MCF 10A (cell line): ENCODE results near the gene REXO4. TPM values are rescaled to one million over a fixed set of nuclear protein-coding genes. Genes with fewer than 3 reads are reported as not detected.

Source experiments
- BruUV-seq: library from RNA; stranded (reverse); fragments of 400-500 nt; replicated peaks from 2 replicates; lab custom pipeline; 2021; lab: Mats Ljungman, UMichigan
- CTCF ChIA-PET: fragments of 300-600 bp; sonication (Branson Sonifier 250); formaldehyde crosslinking; extraction: SDS; loops from one replicate; lab custom pipeline; 2021; ENCODE audit warnings: antibody characterized with exemption, inconsistent platforms; lab: Yijun Ruan, JAX
- POLR2A ChIA-PET: fragments of 300-600, 350-650 bp; sonication (Branson Sonifier 250); formaldehyde crosslinking; extraction: SDS; loops from one replicate; lab custom pipeline; 2020; ENCODE audit warnings: antibody characterized with exemption, inconsistent platforms; lab: Yijun Ruan, JAX
- DNase-seq: peaks from one replicate; pipeline ENCODE4 v3.0.0-alpha.2; 2018; ENCODE audit not compliant: unreplicated experiment
- H3K27ac Mint-ChIP-seq: one replicate; pipeline ENCODE4 v1.8.0; 2022; ENCODE audit warnings: mild to moderate bottlenecking, low read depth, mixed read lengths; ENCODE audit not compliant: unreplicated experiment
- H3K27me3 Mint-ChIP-seq: one replicate; pipeline ENCODE4 v1.8.0; 2022; ENCODE audit warnings: mixed read lengths; ENCODE audit not compliant: insufficient read depth, unreplicated experiment
- H3K36me3 Mint-ChIP-seq: one replicate; pipeline ENCODE4 v1.8.0; 2022; ENCODE audit warnings: mild to moderate bottlenecking, moderate library complexity, mixed read lengths; ENCODE audit not compliant: insufficient read depth, unreplicated experiment
- H3K4me1 Mint-ChIP-seq: one replicate; pipeline ENCODE4 v1.8.0; 2022; ENCODE audit warnings: mixed read lengths; ENCODE audit not compliant: insufficient read depth, unreplicated experiment
- H3K4me3 Mint-ChIP-seq: one replicate; pipeline ENCODE4 v1.8.0; 2022; ENCODE audit warnings: mild to moderate bottlenecking, moderate library complexity, mixed read lengths; ENCODE audit not compliant: unreplicated experiment
- H3K9me3 Mint-ChIP-seq: one replicate; pipeline ENCODE4 v1.8.0; 2022; ENCODE audit warnings: mixed read lengths; ENCODE audit not compliant: unreplicated experiment
- CTCF ChIP-seq: fragments of 200-600 bp; IDR thresholded peaks from one replicate; pipeline ENCODE4 v1.8.0; 2022; ENCODE audit warnings: antibody characterized with exemption, mild to moderate bottlenecking; ENCODE audit not compliant: unreplicated experiment
- intact Hi-C: fragments of 100-400 bp; cut with micrococcal nuclease; formaldehyde crosslinking; loops from 2 replicates; pipeline ENCODE4 v1.14.1; 2022
- total RNA-seq: library from RNA; stranded (reverse); gene quantifications from 2 replicates; pipeline ENCODE4 v1.2.3, GENCODE V29; 2022

REXO4 gene
- total RNA-seq, 1 experiment from 2014 or later = 38.1 TPM

GRCh38 chr9:133463864-133464615, 46.2 kb upstream of the REXO4 start:
- Mint-ChIP-seq H3K36me3 (no peaks in the 10 kb centered on the region), H3K4me1 (no peaks in the 10 kb centered on the region), H3K9me3 (no peaks in the 10 kb centered on the region), H3K27ac (no peak overlapping the region), H3K27me3 (no peaks in the 10 kb centered on the region), H3K4me3 (no peak overlapping the region)
- CTCF ChIA-PET = interaction anchor here (0.6 to 1.2 kb wide), 2 partner anchors 22 to 68 kb away, joined by 3 read pairs; no protein-coding TSS in a partner anchor
- intact Hi-C loops = no loop called here
- POLR2A ChIA-PET = no interaction called here
- TF ChIP-seq CTCF = no peak
- BruUV-seq = no TSS peak
- DNase-seq = no peak

GRCh38 chr9:133463234-133463863, 45.5 kb upstream of the REXO4 start:
- Mint-ChIP-seq H3K27ac (no peak overlapping the region), H3K9me3 (no peaks in the 10 kb centered on the region), H3K4me3 (no peak overlapping the region), H3K36me3 (no peaks in the 10 kb centered on the region), H3K4me1 (no peaks in the 10 kb centered on the region), H3K27me3 (no peaks in the 10 kb centered on the region)
- TF ChIP-seq CTCF = no peak
- no TSS peak for BruUV-seq
- intact Hi-C loops = no loop called here
- peak; percentile 42 for DNase-seq
- ChIA-PET CTCF (interaction anchor here (0.6 to 1.2 kb wide), 4 partner anchors 10 to 103 kb away, joined by 3 read pairs; no protein-coding TSS in a partner anchor), POLR2A (no interaction called here)

GRCh38 chr9:133461975-133462374, 44.2 kb upstream of the REXO4 start:
- no peaks in the 10 kb centered on the region for H3K4me1 Mint-ChIP-seq
- CTCF ChIA-PET = no interaction called here
- H3K36me3 Mint-ChIP-seq = no peaks in the 10 kb centered on the region
- TF ChIP-seq CTCF = no peak
- no peak overlapping the region for H3K27ac Mint-ChIP-seq
- POLR2A ChIA-PET = no interaction called here
- no peaks in the 10 kb centered on the region for H3K9me3 Mint-ChIP-seq
- intact Hi-C loops = no loop called here
- no TSS peak for BruUV-seq
- H3K4me3 Mint-ChIP-seq = no peak overlapping the region
- no peaks in the 10 kb centered on the region for H3K27me3 Mint-ChIP-seq
- DNase-seq = no peak
